GM21360 (cell line): ENCODE measurements around the gene ARSJ.
"Not testable (repeated sequence)": the region's sequence is repeated elsewhere in the genome, so short reads cannot be mapped to it uniquely, and the experiment has no call there.

ENCODE experiments used
- ATAC-seq: cut with Tn5 transposase; IDR thresholded peaks from one replicate; pipeline ENCODE4 v1.9.1; 2021; ENCODE audit warnings: mild to moderate bottlenecking, moderate library complexity; ENCODE audit not compliant: unreplicated experiment

The ARSJ gene

GRCh38 chr4:113959539-113959937 lies 19.9 kb downstream of the ARSJ start:
- ATAC-seq = no peak

DNA sequence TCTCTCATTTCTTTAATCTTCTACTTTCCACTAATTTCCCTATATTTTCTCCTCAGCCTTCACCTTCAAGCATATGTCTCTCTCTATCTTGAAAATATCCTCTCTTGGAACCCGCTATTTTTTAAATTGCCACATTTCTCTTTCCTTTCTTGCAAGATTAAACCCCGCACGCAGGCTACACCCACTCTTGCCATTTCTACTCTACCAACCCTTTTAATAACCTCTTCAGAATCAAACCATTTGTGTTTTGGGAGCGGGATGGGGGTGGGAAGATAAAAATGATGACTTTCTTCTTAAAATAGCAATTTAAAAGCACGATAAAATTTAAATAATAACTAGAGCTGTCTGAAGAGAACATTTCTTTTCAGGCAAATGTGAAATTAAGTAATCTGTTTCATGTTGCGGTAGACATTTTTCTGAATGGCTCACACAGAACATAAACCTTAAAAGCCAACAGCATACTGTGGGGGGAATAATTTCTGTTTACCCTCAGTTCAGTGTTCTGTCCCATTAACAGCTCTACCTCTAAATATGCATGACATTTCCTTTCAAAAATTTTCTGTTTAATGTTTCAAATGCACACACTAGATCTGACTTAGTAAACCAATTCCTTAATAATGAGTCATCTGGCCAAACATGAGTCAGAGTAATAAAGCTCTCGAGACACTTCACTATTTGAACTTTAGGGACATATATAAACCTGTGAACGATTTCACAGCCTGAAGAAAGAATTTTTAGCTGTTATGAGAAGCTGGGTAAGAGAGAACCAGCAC lies 20.5 kb downstream of the ARSJ start:
- ATAC-seq = no peak

DNA sequence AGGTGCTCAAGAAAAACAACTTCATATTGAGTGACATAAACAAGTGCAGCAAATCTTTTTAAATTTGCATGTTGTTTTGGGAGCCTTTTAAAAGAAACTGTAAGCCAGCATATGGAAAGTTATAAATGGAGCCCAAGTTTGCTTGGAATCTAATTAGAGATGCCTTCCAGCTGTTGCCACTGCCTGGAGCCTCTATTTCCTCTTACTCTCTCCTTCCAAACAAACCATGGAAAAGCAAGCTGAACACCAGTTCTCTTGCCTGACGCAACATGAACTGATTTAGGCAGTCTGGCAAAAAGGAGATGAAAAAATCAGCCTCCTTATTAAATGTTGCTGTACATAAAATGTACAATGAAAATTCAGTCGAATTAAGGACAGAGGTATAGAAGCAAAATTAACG lies 21.5 kb downstream of the ARSJ start:
- no peak for ATAC-seq

- peak; percentile 54 for ATAC-seq
Observed at GRCh38 chr4:113955948-113956347, 23.5 kb downstream of the ARSJ start.

GRCh38 chr4:113955411-113955810 lies 24.0 kb downstream of the ARSJ start:
- ATAC-seq = no peak

DNA sequence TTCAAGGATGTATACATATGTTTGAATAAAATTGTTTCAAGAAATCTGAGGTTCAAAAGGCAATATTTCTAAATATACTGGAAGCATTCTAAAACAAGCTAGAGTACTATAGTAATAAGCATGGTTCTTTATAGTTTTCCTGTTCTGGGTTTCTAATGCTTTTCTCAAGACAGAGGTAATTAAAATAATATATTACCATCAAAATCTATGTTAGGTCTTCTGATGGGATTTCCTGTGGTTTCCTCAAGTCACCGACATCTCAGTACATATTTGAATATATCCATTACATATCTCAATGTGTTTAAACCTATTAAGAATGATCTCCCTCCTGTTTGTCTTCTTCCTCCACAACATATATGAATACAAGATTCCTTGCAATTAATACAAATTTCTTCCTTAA lies 25.6 kb downstream of the ARSJ start:
- ATAC-seq = no peak

DNA sequence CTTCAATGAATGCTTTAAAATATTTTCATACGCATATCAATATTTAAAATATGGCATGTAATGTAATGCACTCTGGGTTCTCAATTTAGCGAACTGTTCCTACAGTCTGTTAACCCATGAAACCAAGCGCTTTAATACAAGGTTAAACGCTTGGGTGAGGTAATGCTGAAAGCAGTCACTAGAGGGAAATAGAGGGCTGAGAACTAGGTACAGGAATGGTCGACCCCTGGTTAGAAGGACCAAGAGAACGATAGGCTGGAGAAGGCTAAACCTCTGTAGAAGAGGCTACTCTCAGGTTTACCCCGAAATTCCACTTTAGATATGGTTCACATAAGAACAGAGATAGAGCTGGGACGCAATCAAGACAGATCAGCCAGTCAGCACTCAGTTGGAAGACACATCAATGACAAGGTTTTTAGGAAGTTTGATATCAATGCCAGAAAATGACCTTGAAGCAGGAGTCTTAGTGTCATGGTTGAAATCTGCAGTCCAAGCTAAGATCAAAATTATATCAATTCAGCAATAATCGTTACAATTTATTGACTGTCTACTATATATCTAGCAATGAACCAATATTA lies 26.9 kb downstream of the ARSJ start:
- peak; percentile 93 for ATAC-seq

DNA sequence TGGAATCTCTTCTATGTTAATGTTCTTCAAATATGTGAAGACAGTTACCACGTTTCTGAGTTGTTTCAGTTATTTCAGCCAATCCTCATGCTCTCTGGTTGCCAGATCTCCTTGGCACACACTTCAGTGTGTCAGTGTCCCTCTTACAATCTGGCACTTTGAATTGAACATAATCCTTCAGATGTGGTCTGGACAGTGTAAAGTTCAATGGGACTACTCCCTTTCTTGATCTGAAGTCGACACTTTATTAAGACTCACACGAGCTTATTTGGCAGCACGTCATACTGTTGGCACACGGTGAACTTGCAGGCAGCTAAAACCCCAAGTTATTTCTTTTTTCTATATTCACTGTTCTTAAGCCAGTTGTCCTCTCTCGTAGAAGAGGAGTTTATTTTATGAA lies 28.2 kb downstream of the ARSJ start:
- ATAC-seq = no peak

GRCh38 chr4:113950207-113950606 lies 29.2 kb downstream of the ARSJ start:
- no peak for ATAC-seq

DNA sequence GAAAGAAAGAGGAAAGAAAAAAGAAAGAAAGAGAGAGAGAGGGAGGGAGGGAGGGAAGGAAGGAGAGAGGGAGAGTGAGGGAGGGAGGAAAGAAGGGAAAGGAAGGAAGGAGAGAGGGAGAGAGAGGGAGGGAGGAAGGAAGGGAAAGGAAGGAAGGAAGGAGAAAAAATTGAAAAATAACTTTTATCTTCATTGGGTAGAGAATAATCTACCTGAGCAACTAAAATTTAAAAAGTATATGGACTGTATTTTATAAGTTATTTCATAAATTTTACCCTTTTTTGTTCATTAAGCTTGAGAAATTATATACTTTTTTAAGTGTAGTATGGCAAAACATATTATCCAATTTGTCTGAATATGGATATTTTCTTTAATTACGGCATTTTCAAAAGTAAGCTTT lies 32.0 kb downstream of the ARSJ start:
- no peak for ATAC-seq

GRCh38 chr4:113945906-113946305 lies 33.5 kb downstream of the ARSJ start:
- no peak for ATAC-seq

DNA sequence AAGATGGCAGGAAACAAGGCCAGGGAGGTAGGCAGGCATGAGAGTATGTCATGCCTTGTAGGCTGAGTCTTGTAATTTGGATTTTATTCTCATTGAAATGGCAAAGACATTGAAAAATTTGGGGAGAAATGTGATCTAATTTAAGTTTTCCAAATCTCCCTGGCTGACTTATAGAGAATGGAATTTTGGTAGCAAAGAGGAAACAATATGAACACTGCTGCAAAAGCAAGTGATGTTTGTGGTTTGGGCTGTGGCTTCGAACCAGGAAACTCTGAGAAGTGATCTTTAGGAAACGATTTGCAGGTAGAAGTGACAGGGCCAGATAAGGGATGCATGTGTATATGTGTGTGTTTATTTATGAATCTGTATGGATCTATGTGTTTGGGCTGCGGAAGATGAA lies 35.6 kb downstream of the ARSJ start:
- ATAC-seq = no peak

DNA sequence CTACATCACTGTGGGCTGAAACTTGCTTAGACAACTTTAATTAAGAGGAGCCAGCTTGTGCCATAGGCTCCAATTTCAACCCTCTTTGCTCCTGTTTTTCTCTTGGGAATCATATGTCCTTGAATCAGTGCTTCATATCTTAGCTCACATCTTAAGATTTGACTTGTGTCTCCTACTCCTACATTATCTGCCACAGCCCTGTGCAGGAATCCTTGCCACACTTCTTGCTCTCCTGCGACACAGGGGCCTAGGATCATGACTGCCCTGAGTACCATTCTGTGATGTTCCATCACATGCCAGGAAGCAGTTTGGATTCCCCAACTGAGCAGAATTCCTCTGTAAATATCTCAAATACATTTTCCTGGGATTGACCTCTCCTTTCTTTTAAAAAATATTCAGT lies 36.4 kb downstream of the ARSJ start:
- ATAC-seq = no peak

GRCh38 chr4:113941836-113942235 lies 37.6 kb downstream of the ARSJ start:
- no peak for ATAC-seq

GRCh38 chr4:113940103-113940502 lies 39.3 kb downstream of the ARSJ start:
- not testable (repeated sequence) for ATAC-seq

DNA sequence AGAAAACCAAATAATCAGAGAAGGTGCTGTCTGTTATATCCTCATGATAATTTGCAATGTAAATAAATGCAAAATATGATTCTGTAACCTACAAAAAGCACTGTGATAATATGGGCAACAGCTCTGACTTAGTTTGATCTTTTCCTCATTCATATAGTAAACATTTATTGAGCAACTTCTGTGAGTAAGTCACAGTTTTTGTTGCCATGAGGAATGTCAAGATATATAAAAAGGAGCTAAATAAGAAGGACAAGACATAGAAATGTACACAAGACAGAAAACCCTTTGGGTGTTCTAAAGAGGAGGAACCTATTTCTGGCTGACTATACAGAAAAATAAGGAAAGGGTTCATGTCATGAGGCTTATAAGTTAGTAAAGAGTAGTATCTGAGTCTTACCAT lies 44.3 kb downstream of the ARSJ start:
- no peak for ATAC-seq

GRCh38 chr4:113924706-113925105 lies 54.7 kb downstream of the ARSJ start:
- not testable (repeated sequence) for ATAC-seq

DNA sequence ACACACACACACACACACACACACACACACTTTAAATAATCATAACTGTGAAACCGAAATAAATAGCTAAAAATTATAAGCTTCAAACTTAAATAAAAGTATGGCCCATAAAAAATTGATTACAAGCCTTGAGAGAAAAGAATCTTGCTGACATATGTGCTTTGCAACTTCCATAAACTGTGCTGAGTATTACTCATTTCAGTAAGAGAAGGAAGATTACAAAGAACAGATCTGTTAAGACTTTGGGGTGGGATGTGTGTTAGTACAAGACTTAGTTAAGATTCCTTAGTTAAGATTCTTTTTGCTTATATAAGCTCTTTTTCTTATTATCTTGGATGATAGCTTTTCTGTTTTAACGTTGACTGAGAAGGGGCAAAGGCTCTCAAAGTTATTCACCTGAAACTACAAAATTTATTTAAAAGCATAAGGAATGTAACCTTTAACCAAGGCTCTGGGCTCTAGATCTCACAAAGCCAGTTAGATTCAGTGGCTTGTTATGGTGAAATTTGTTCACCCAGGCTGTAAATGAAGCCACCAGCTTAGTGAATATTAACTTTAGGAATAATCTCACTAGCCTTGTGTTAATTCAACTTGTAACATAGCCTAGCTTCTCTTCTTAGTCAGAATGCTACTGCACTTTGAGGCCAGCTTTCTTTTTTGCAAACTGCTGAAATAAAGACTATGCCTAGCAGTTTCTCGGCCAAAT lies 58.2 kb downstream of the ARSJ start:
- no peak for ATAC-seq

DNA sequence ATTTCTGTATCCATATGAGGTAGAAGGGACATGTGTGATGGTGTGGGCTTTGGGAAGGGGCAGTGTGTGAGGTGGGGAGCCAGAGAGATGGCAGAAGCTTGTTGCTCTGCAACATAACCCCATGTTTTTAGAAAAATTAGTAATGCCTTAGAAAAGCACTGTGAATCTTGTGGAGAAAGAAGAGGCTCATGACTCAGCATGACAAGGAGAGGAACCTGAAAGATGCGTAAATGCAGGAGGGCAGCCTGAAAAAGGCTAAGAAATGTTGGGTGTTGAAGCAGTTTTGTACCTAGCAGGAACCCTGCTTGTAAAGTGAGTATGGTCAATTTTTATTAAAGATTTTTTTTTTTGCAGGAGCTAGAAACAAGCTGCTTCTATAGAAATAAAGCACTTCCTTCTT lies 59.8 kb downstream of the ARSJ start:
- no peak for ATAC-seq

GRCh38 chr4:113919145-113919544 lies 60.3 kb downstream of the ARSJ start:
- ATAC-seq = no peak

GRCh38 chr4:113908829-113909228 lies 70.6 kb downstream of the ARSJ start:
- no peak for ATAC-seq

DNA sequence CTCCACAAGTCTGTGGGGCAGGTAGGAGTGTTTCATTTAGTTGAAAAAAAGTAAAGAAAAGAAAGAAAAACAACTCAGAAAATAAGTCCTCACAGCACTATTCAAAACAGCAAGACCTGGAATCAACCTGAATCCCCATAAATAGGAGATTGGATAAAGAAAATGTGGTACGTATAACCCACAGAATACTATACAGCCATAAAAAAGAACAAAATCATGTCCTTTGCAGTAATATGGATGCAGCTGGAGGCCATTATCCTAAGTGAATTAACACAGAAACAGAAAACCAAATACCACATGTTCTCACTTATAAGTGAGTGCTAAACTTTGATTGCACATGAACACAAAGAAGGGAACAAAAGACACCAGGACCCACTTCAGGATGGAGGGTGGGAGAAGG lies 71.9 kb downstream of the ARSJ start:
- ATAC-seq = no peak
